ENCODE results near the gene PPARD. TPM values are rescaled to one million over a fixed set of nuclear protein-coding genes. Genes with fewer than 3 reads are reported as not detected.

The PPARD gene
- total RNA-seq, 1 experiment from 2014 or later: 26.8 TPM

GRCh38 chr6:35365594-35366203, 23.3 kb downstream of the PPARD start:
- CTCF ChIA-PET: interaction anchor here (0.7 kb wide), 1 partner anchor 686 kb away, joined by 3 read pairs; no protein-coding TSS in a partner anchor
- H3K27me3 Mint-ChIP-seq (ENCODE audit: unreplicated experiment): no peaks in the 10 kb centered on the region
- no peak for DNase-seq
- no TSS peak for BruUV-seq (replicated peaks)
- H3K36me3 Mint-ChIP-seq (ENCODE audit: insufficient read depth, unreplicated experiment): no peaks in the 10 kb centered on the region
- H3K4me3 Mint-ChIP-seq (ENCODE audit: low read depth, unreplicated experiment): no peak overlapping the region
- no peak overlapping the region for H3K27ac Mint-ChIP-seq (ENCODE audit: unreplicated experiment)
- TF ChIP-seq CTCF (IDR thresholded peaks at IDR 0.05; ENCODE audit: unreplicated experiment): no peak
- intact Hi-C loops (cut with micrococcal nuclease; ENCODE audit: unreplicated experiment): no loop called here
- no peaks in the 10 kb centered on the region for H3K9me3 Mint-ChIP-seq (ENCODE audit: low read depth, unreplicated experiment)
- H3K4me1 Mint-ChIP-seq (ENCODE audit: low read depth, unreplicated experiment): peaks cover 23% of the 10 kb centered on the region

- BruUV-seq (replicated peaks): no TSS peak
- CTCF ChIA-PET: no interaction called here
- intact Hi-C loops (cut with micrococcal nuclease; ENCODE audit: unreplicated experiment): no loop called here
- Mint-ChIP-seq H3K27me3 (ENCODE audit: unreplicated experiment) (no peaks in the 10 kb centered on the region), H3K9me3 (ENCODE audit: low read depth, unreplicated experiment) (no peaks in the 10 kb centered on the region), H3K36me3 (ENCODE audit: insufficient read depth, unreplicated experiment) (no peaks in the 10 kb centered on the region), H3K4me3 (ENCODE audit: low read depth, unreplicated experiment) (no peak overlapping the region), H3K27ac (ENCODE audit: unreplicated experiment) (no peak overlapping the region), H3K4me1 (ENCODE audit: low read depth, unreplicated experiment) (peaks cover 28% of the 10 kb centered on the region)
- no peak for TF ChIP-seq CTCF (IDR thresholded peaks at IDR 0.05; ENCODE audit: unreplicated experiment)
- DNase-seq: no peak
Measured at GRCh38 chr6:35366204-35366596, 23.8 kb downstream of the PPARD start.

- TF ChIP-seq CTCF (IDR thresholded peaks at IDR 0.05; ENCODE audit: unreplicated experiment): no peak
- peaks cover 34% of the 10 kb centered on the region for H3K4me1 Mint-ChIP-seq (ENCODE audit: low read depth, unreplicated experiment)
- no TSS peak for BruUV-seq (replicated peaks)
- H3K9me3 Mint-ChIP-seq (ENCODE audit: low read depth, unreplicated experiment): no peaks in the 10 kb centered on the region
- no peak for DNase-seq
- no peak overlapping the region for H3K27ac Mint-ChIP-seq (ENCODE audit: unreplicated experiment)
- intact Hi-C loops (cut with micrococcal nuclease; ENCODE audit: unreplicated experiment): no loop called here
- H3K36me3 Mint-ChIP-seq (ENCODE audit: insufficient read depth, unreplicated experiment): no peaks in the 10 kb centered on the region
- no peaks in the 10 kb centered on the region for H3K27me3 Mint-ChIP-seq (ENCODE audit: unreplicated experiment)
- no peak overlapping the region for H3K4me3 Mint-ChIP-seq (ENCODE audit: low read depth, unreplicated experiment)
- CTCF ChIA-PET: interaction anchor here (1.0 to 1.3 kb wide), 2 partner anchors 33 to 47 kb away, joined by 4 read pairs; no protein-coding TSS in a partner anchor
Measured at GRCh38 chr6:35367646-35368037, 25.3 kb downstream of the PPARD start.

- H3K36me3 Mint-ChIP-seq (ENCODE audit: insufficient read depth, unreplicated experiment): no peaks in the 10 kb centered on the region
- BruUV-seq (replicated peaks): no TSS peak
- H3K27me3 Mint-ChIP-seq (ENCODE audit: unreplicated experiment): no peaks in the 10 kb centered on the region
- H3K27ac Mint-ChIP-seq (ENCODE audit: unreplicated experiment): no peak overlapping the region
- H3K4me3 Mint-ChIP-seq (ENCODE audit: low read depth, unreplicated experiment): no peak overlapping the region
- peak; percentile 20 for DNase-seq
- H3K9me3 Mint-ChIP-seq (ENCODE audit: low read depth, unreplicated experiment): no peaks in the 10 kb centered on the region
- intact Hi-C loops (cut with micrococcal nuclease; ENCODE audit: unreplicated experiment): no loop called here
- CTCF ChIA-PET: interaction anchor here (1.0 to 1.3 kb wide), 2 partner anchors 33 to 47 kb away, joined by 4 read pairs; no protein-coding TSS in a partner anchor
- no peak for TF ChIP-seq CTCF (IDR thresholded peaks at IDR 0.05; ENCODE audit: unreplicated experiment)
- H3K4me1 Mint-ChIP-seq (ENCODE audit: low read depth, unreplicated experiment): peaks cover 34% of the 10 kb centered on the region
Measured at GRCh38 chr6:35368038-35368887, 25.9 kb downstream of the PPARD start.

All from Calu3 (cell line).